Activated naive CD4-positive, alpha-beta T cell treated with anti-CD3 and anti-CD28 coated beads, Interleukin-2, amount 50 U/mL, for 16 hours (primary cell): ENCODE results near the gene CDKN2B-AS1.

Experiments
- DNase-seq: peaks from one replicate; pipeline ENCODE4 v3.0.0-alpha.2; 2020

CDKN2B-AS1 gene

DNA sequence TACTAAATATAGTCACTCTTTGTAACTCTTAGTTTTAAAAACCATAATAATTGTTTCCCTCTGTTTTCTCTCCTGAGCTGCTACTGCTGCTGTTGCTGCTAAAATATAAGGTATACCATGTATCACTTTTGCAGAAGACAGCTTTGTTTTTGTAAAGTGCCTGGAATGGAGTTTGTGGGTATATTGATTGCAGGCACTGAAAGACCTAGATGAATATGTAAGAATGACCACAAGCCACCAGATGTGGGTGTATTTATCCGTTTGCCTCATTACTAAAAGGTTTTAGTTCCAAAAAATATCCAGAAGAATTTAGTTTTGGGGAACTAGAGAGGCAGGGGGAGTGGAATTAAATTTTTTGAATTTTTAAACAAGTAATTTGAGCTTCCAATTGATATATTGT, 165.6 kb downstream of the CDKN2B-AS1 start:
- no peak for DNase-seq

DNA sequence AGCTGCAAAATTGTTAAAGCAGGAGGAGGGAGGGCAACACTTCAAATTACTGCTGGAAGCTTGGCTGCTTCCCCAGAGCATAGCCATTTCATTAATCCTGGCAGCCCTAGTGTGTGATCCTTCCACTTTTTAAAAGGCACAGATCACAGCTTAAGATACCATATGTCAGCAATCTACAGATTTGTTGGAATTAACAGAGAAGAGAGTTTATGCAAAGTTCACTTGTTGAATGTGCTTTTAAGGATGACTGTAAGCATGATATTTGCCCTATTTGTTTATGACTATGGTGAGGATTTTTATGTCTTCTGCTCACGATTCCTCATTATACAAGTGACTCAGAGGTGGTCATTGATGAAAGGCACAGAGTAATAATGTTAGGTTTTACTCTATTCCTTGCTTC, 170.6 kb downstream of the CDKN2B-AS1 start:
- no peak for DNase-seq

DNA sequence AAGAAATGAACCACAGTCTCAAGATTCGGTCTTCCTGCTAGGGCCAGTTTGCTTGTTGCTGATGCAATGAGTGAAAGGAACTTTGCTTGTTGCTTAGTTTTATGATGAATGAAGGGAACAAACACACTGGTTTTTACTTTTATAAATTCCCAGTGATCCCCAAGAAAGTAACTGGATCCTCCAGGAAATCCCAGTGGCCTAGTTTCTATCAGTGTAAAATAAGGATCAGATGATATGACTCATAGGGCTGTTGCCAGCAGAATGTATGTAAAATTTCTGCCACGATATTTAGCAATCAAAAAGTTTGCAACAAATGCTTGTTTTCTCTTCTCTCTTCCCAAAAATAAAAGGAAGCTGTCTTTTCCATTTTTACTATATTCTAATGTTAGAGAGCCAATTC, 174.7 kb downstream of the CDKN2B-AS1 start:
- DNase-seq: no peak

GRCh38 chr9:22169727-22170503, 175.3 kb downstream of the CDKN2B-AS1 start:
- no peak for DNase-seq
